HG02943 (cell line): Measurements from ENCODE around the gene ZC3H4.

Experiments
- ATAC-seq: cut with Tn5 transposase; IDR thresholded peaks from one replicate; pipeline ENCODE4 v1.9.1; 2021; ENCODE audit warnings: mild to moderate bottlenecking, low read depth, moderate library complexity; ENCODE audit not compliant: unreplicated experiment

The ZC3H4 gene

GRCh38 chr19:47023448-47023794 is 90.2 kb downstream of the ZC3H4 start:
- ATAC-seq: no peak

- no peak for ATAC-seq
Observed at GRCh38 chr19:47022541-47023447, 90.8 kb downstream of the ZC3H4 start.

DNA sequence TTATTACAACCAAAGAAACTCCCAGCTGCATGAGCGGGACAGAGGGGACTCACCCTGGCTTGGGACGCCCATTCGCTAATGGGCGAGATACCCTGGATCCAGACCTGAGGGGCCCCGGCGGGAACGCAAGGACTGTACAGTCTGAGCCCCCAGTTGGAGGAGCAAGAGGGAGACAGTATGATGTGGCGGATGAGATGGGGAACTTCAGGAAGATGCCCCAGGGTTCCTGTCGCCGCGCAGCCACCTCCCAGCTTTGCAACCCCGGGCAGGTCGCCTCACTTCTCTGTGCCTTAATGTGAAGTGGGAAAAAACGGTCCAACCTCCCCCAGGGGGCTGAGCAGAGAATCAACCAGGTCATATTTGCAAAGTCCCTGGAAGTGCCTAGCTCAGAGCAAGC is 91.4 kb downstream of the ZC3H4 start:
- no peak for ATAC-seq

DNA sequence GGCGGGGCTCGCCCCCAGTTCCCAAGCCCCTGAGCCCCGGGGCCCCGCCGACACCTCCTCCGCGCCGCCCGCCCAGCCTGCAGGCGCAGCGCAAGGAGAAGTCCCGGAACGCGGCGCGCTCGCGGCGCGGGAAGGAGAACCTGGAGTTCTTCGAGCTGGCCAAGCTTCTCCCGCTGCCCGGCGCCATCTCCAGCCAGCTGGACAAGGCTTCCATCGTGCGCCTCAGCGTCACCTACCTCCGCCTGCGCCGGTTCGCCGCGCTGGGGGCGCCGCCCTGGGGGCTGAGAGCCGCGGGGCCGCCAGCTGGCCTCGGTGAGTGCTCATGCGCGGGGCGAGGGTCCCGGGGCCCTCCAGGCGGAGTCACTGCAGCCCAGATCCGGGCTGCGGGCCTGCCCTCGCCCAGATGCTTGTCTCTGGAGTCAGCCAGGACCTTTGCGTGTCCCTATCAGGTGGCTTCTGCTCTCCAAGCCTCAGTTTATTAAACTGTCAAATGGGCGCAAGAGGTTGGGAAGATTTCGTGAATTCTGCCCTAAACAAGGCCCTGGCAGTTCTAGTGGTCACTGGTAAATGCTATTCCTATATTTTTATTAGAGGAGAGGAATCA is 91.9 kb downstream of the ZC3H4 start:
- no peak for ATAC-seq

GRCh38 chr19:47020992-47021496 is 92.5 kb downstream of the ZC3H4 start:
- ATAC-seq: no peak

DNA sequence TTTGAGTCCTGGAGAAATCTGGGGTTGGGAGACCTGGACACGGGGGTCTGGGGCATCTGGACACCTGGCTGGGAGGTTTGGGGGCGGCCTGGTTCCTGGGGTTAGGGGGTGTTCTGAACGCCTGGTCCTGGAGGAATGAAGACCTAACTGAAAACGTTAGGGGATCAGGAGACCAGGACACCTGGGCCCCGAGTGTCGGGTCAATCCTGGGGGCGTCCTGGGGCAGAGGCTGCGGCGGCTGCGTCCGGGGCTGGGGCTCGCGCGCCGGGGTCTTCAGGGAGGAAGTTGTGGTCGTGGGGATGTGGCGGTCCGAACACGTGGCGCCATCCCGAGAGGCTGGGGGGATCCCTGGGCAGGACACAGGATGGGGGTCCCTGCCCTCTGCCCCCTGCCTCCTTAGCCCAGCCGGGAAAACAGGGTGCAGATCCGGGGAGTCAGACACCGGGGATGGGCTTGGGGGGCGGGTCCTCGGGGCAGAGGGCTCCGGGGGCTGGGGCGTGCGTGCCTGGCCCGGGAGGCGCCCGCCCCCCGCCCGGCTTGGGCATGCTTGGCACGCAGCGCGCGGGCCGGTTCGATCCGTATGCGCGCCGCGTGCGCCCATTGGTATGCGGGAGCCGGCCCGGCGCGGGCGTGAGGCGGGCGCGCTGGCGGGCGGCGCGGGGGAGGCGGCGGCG is 93.3 kb downstream of the ZC3H4 start:
- ATAC-seq: no peak

DNA sequence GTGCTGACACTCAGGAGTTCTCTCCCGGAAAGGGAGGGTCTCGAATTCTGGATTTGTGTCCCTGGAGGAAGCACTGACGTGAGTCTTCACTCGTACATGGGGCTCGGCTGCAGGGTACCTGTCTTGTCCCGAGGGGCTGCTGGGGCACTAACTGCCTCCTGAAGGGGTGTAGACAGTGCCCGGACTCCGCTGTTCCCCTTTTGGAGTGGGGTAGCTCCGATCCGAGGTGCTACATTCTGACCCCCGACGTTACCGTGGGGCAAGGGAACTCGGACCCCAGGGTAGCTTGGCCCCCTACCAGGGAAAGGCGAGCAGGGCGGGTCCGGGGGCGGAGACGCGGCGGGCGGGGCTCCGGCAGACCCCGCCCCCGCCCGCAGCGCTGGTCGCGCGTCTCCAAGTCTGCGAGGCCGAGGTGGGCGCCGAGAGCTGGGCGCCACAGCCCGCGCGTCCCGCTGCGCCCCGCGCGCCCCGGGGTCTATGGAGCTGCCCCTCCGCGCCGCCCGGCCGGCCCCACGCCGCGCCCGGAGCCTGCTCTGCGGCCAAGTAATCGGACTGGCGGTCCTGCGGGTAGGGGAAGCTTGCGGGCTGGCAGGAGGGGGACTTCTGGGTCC is 94.0 kb downstream of the ZC3H4 start, which contains the start of gene NPAS1:
NPAS1 (plus strand) TSS at position 407 of the 611 bp plus-strand sequence. CDS start 1,211 bp downstream, outside the sequence.
- no peak for ATAC-seq

- no peak for ATAC-seq
Observed at GRCh38 chr19:47018923-47019322, 94.7 kb downstream of the ZC3H4 start.
